ENCODE results near the gene NAAA. TPM values are rescaled to one million over a fixed set of nuclear protein-coding genes. Genes with fewer than 3 reads are reported as not detected.

The NAAA gene
- total and polyA plus RNA-seq, 2 of the 13 experiments (the other 11 are each of a cell fraction or from before 2014, with no cell fraction given) = 22.4 to 24.6 TPM

DNA sequence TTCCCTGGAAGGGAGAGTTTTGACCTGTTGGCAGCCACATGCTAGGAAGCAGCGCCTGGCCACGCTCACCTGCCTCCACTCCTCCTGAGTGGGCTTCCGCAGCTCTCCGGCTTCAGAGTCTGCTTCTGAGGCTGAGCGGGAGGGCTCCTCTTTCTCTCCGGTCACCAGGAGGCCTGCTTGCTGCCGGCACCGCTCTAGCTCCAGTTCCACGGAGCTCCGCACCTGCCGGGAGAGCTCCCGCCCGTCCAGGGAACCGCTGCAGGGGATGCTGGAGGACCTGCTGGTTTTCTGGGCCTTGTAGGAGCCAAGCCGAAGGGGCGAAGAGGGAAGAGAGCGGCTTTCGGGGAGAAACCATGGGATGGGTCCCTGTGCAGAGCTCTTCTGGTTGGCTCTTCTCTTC is 64.6 kb downstream of the NAAA start:
- Histone ChIP-seq H3K4me1 (ENCODE audit: insufficient read depth, low read length) (no peaks in the 10 kb centered on the region), H3K4me2 (ENCODE audit: low read depth, low read length) (no peak overlapping the region), H3K27me3 (ENCODE audit: control insufficient read depth in 1 of 2, insufficient read depth in 2 of 2, low read length in 2 of 2) (peaks cover 0 to 7% of the 10 kb centered on the region in 2 experiments; a peak in 3 of 5 replicates), H2AFZ (ENCODE audit: low read length) (no peak overlapping the region), H3K4me3 (replicated peaks in 1 of 3; ENCODE audit: insufficient read depth in 1 of 3, low read depth in 2 of 3, low read length in 3 of 3) (no peak overlapping the region), H3K9me3 (ENCODE audit: low read length) (no peaks in the 10 kb centered on the region), H3K27ac (ENCODE audit: extremely low read length, insufficient read depth, low read length) (no peak overlapping the region), H4K20me1 (ENCODE audit: insufficient read depth, low read length) (no peaks in the 10 kb centered on the region), H3K79me2 (ENCODE audit: insufficient read depth, low read length) (no peaks in the 10 kb centered on the region), H3K36me3 (replicated peaks in 1 of 2; ENCODE audit: control insufficient read depth in 1 of 2, insufficient read depth in 2 of 2, low read length in 2 of 2) (no peaks in the 10 kb centered on the region), H3K9ac (ENCODE audit: insufficient read depth, low read depth, low read length) (no peak overlapping the region)
- FAIRE-seq = no peak
- BruUV-seq (replicated peaks) = no TSS peak
- no peak for TF ChIP-seq ZNF256 (CRISPR knock-in tag; conservative IDR thresholded peaks at IDR 0.05)
- no peak for TF ChIP-seq ZNF432 (CRISPR knock-in tag; IDR thresholded peaks at IDR 0.05; ENCODE audit: borderline replicate concordance)
- TF ChIP-seq SOX6 (IDR thresholded peaks at IDR 0.05) = no peak
- TF ChIP-seq SOX6 (CRISPR knock-in tag; IDR thresholded peaks at IDR 0.05) = no peak
- no peak for TF ChIP-seq ZNF484 (CRISPR knock-in tag; IDR thresholded peaks at IDR 0.05; ENCODE audit: borderline replicate concordance, low read depth)
- TF ChIP-seq HHEX (CRISPR knock-in tag; IDR thresholded peaks at IDR 0.05) = no peak
- no peak for TF ChIP-seq NR3C1 (CRISPR knock-in tag; IDR thresholded peaks at IDR 0.05)
- intact Hi-C loops (cut with micrococcal nuclease; ENCODE audit: unreplicated experiment) (no loop called here), in situ Hi-C loops (cut with HindIII; ENCODE audit: extremely low pct_ligation_motif_present, low pct_unique_long_range_greater_than_20kb) (no loop called here)
- DNase-seq (ENCODE audit: low spot score) = no peak
- no peak for ATAC-seq
- POLR2A ChIA-PET = no interaction called here
- WGBS (ENCODE audit: low lambda C conversion rate) = 76% methylated on average over 15 of the region's 18 CpGs
- CTCF ChIA-PET (ENCODE audit: low intra/inter-chr PET ratio, low total read pairs) = no interaction called here

DNA sequence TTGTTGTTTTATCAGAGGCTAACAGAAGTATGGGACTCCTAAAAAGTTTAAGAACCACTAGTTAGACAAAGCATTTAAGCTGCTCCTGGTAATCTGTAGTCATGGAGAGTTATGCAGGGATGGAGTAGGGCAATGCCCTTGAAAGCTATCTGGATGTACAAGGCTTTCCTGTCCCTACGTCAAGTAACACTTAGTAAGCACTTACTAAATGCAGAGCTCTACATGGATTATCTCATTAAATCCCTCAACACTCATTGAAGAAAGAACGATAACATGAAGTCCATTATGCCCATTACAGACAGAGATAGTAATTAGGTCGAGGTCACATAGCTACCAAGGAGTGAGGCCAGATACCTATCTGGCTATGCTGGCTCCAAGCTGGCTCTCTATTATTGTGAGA is 71.7 kb downstream of the NAAA start:
- Histone ChIP-seq H3K27ac (ENCODE audit: extremely low read length, insufficient read depth, low read length) (no peak overlapping the region), H3K9me3 (ENCODE audit: low read length) (no peaks in the 10 kb centered on the region), H3K9ac (ENCODE audit: insufficient read depth, low read depth, low read length) (no peak overlapping the region), H2AFZ (ENCODE audit: low read length) (no peak overlapping the region), H3K27me3 (ENCODE audit: control insufficient read depth in 1 of 2, insufficient read depth in 2 of 2, low read length in 2 of 2) (no peaks in the 10 kb centered on the region), H4K20me1 (ENCODE audit: insufficient read depth, low read length) (no peaks in the 10 kb centered on the region), H3K79me2 (ENCODE audit: insufficient read depth, low read length) (no peaks in the 10 kb centered on the region), H3K4me3 (replicated peaks in 1 of 3; ENCODE audit: insufficient read depth in 1 of 3, low read depth in 2 of 3, low read length in 3 of 3) (no peak overlapping the region), H3K36me3 (replicated peaks in 1 of 2; ENCODE audit: control insufficient read depth in 1 of 2, insufficient read depth in 2 of 2, low read length in 2 of 2) (no peaks in the 10 kb centered on the region), H3K4me2 (ENCODE audit: low read depth, low read length) (no peak overlapping the region), H3K4me1 (ENCODE audit: insufficient read depth, low read length) (no peaks in the 10 kb centered on the region)
- FAIRE-seq (no peak), ATAC-seq (no peak), DNase-seq (ENCODE audit: low spot score) (no peak)
- 33% methylated on average over 3 of the region's 3 CpGs for WGBS (ENCODE audit: low lambda C conversion rate)
- ChIA-PET CTCF (ENCODE audit: low intra/inter-chr PET ratio, low total read pairs) (no interaction called here), POLR2A (no interaction called here)
- BruUV-seq (replicated peaks) = no TSS peak
- intact Hi-C loops (cut with micrococcal nuclease; ENCODE audit: unreplicated experiment) = no loop called here
- in situ Hi-C loops (cut with HindIII; ENCODE audit: extremely low pct_ligation_motif_present, low pct_unique_long_range_greater_than_20kb) = no loop called here
- TF ChIP-seq, protein P1, sequence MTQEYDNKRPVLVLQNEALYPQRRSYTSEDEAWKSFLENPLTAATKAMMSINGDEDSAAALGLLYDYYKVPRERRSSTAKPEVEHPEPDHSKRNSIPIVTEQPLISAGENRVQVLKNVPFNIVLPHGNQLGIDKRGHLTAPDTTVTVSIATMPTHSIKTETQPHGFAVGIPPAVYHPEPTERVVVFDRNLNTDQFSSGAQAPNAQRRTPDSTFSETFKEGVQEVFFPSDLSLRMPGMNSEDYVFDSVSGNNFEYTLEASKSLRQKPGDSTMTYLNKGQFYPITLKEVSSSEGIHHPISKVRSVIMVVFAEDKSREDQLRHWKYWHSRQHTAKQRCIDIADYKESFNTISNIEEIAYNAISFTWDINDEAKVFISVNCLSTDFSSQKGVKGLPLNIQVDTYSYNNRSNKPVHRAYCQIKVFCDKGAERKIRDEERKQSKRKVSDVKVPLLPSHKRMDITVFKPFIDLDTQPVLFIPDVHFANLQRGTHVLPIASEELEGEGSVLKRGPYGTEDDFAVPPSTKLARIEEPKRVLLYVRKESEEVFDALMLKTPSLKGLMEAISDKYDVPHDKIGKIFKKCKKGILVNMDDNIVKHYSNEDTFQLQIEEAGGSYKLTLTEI (CRISPR knock-in tag; conservative IDR thresholded peaks at IDR 0.05) = no peak
- TF ChIP-seq ZBTB8A (CRISPR knock-in tag; IDR thresholded peaks at IDR 0.05; ENCODE audit: borderline replicate concordance, low read depth) (no peak), NFKBIZ (CRISPR knock-in tag; IDR thresholded peaks at IDR 0.05) (no peak)
- TF ChIP-seq, protein P2, sequence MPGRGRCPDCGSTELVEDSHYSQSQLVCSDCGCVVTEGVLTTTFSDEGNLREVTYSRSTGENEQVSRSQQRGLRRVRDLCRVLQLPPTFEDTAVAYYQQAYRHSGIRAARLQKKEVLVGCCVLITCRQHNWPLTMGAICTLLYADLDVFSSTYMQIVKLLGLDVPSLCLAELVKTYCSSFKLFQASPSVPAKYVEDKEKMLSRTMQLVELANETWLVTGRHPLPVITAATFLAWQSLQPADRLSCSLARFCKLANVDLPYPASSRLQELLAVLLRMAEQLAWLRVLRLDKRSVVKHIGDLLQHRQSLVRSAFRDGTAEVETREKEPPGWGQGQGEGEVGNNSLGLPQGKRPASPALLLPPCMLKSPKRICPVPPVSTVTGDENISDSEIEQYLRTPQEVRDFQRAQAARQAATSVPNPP (CRISPR knock-in tag; IDR thresholded peaks at IDR 0.05) = no peak
- TF ChIP-seq, protein P3, sequence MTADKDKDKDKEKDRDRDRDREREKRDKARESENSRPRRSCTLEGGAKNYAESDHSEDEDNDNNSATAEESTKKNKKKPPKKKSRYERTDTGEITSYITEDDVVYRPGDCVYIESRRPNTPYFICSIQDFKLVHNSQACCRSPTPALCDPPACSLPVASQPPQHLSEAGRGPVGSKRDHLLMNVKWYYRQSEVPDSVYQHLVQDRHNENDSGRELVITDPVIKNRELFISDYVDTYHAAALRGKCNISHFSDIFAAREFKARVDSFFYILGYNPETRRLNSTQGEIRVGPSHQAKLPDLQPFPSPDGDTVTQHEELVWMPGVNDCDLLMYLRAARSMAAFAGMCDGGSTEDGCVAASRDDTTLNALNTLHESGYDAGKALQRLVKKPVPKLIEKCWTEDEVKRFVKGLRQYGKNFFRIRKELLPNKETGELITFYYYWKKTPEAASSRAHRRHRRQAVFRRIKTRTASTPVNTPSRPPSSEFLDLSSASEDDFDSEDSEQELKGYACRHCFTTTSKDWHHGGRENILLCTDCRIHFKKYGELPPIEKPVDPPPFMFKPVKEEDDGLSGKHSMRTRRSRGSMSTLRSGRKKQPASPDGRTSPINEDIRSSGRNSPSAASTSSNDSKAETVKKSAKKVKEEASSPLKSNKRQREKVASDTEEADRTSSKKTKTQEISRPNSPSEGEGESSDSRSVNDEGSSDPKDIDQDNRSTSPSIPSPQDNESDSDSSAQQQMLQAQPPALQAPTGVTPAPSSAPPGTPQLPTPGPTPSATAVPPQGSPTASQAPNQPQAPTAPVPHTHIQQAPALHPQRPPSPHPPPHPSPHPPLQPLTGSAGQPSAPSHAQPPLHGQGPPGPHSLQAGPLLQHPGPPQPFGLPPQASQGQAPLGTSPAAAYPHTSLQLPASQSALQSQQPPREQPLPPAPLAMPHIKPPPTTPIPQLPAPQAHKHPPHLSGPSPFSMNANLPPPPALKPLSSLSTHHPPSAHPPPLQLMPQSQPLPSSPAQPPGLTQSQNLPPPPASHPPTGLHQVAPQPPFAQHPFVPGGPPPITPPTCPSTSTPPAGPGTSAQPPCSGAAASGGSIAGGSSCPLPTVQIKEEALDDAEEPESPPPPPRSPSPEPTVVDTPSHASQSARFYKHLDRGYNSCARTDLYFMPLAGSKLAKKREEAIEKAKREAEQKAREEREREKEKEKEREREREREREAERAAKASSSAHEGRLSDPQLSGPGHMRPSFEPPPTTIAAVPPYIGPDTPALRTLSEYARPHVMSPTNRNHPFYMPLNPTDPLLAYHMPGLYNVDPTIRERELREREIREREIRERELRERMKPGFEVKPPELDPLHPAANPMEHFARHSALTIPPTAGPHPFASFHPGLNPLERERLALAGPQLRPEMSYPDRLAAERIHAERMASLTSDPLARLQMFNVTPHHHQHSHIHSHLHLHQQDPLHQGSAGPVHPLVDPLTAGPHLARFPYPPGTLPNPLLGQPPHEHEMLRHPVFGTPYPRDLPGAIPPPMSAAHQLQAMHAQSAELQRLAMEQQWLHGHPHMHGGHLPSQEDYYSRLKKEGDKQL (CRISPR knock-in tag; IDR thresholded peaks at IDR 0.05; ENCODE audit: low read depth) = no peak

All from HepG2 (cell line).